ENCODE results near the gene DCLRE1B. TPM values are rescaled to one million over a fixed set of nuclear protein-coding genes. Genes with fewer than 3 reads are reported as not detected.
A peak's percentile ranks its signal among the peaks of the same experiment; 100 is the strongest.
"Not testable (repeated sequence)": the region's sequence is repeated elsewhere in the genome, so short reads cannot be mapped to it uniquely, and the experiment has no call there.

DCLRE1B gene
- total RNA-seq, 4 donors from 2014 or later = 0.53 to 5.8 (median 3.2) TPM

GRCh38 chr1:113947388-113948107 is 42.4 kb downstream of the DCLRE1B start:
- Histone ChIP-seq H3K4me1 (peaks cover 0 to 43% (median 9%) of the 10 kb centered on the region in 4 donors), H3K27ac (peak overlapping the region in 3 of 4 donors; percentile 3 to 58 (median 19)), H3K27me3 (no peaks in the 10 kb centered on the region), H3K36me3 (peaks cover 0 to 17% (median 0%) of the 10 kb centered on the region in 3 donors), H3K9me3 (no peaks in the 10 kb centered on the region), H3K4me3 (peak overlapping the region in 1 of 4 donors; percentile 1)
- TF ChIP-seq POLR2A (IDR thresholded peaks at IDR 0.05) = no peak
- TF ChIP-seq CTCF (IDR thresholded peaks at IDR 0.05) = no peak
- no peak for DNase-seq

DNA sequence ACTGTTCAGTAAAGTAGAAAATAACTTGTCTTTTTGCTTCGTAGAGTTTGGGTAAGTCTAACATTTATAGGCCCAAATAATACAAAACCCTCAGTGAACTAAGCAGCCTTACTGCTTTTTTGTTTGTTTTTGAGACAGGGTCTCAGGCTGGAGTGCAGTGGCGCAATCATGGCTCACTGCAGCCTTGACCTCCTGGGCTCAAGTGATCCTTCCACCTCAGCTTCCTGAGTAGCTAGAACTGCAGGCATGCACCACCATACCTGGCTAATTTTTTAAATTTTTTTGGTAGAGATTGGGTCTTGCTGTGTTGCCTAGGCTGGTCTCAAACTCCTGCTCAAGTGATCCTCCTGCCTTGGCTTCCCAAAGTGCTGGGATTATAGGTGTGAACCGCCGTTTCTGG is 43.0 kb downstream of the DCLRE1B start:
- H3K27ac ChIP-seq = peak overlapping the region in 3 of 4 donors; percentile 3 to 58 (median 19)

DNA sequence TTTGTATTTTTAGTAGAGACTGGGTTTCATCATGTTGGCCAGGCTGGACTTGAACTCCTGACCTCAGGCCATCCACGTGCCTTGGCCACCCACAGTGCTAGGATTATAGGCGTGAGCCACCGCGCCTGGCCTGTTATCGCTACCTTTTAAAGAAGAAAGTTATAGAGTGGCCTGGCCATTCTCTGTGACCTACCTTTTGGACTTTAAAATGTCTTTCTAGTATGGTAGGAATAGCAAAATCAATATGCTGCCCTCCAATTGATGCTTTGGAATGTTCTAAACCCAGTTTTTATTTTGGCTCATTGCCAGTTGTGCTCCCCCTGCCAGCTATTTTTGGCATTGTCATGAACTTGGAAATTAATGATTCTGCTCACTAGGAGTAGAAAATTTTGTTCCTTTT is 43.9 kb downstream of the DCLRE1B start:
- Histone ChIP-seq H3K27me3 (no peaks in the 10 kb centered on the region), H3K27ac (no peak overlapping the region), H3K4me3 (no peak overlapping the region), H3K9me3 (no peaks in the 10 kb centered on the region), H3K4me1 (peaks cover 0 to 43% (median 9%) of the 10 kb centered on the region in 4 donors), H3K36me3 (peaks cover 0 to 17% (median 0%) of the 10 kb centered on the region in 3 donors)
- DNase-seq = no peak
- TF ChIP-seq CTCF (IDR thresholded peaks at IDR 0.05) (peak in 3 of 6 experiments; percentile 7 to 24 (median 20)), POLR2A (IDR thresholded peaks at IDR 0.05) (no peak)

More for the DNA sequence above, 43.0 kb downstream of the DCLRE1B start:
- not testable (repeated sequence) for DNase-seq, H3K9me3 ChIP-seq, H3K4me3 ChIP-seq, H3K27me3 ChIP-seq
- peaks cover 0 to 43% (median 9%) of the 10 kb centered on the region in 4 donors for H3K4me1 ChIP-seq
- H3K36me3 ChIP-seq = peaks cover 0 to 15% (median 0%) of the 10 kb centered on the region in 3 donors

DNA sequence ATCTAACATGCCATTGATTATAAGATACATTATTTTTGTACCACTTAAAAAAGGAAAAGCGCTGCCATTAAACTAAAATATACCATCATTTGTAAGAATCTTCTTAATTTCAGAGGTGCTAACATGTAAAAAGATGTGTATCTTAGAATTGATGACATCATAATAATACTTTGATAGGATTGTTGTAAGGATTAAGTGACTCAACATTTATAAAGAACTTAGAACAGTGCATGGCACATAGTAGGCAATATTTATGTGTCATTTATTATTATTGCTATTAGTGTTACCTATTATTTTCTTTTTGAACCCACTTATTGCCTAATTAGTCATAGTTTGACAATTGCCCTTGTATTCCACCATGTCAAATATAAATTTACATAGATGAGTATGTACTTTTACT is 45.8 kb downstream of the DCLRE1B start:
- no peak for TF ChIP-seq CTCF (IDR thresholded peaks at IDR 0.05)
- TF ChIP-seq POLR2A (IDR thresholded peaks at IDR 0.05) = no peak
- DNase-seq = no peak
- Histone ChIP-seq H3K27me3 (no peaks in the 10 kb centered on the region), H3K27ac (no peak overlapping the region), H3K9me3 (no peaks in the 10 kb centered on the region), H3K36me3 (peaks cover 0 to 28% (median 0%) of the 10 kb centered on the region in 3 donors), H3K4me1 (peaks cover 0 to 42% (median 8%) of the 10 kb centered on the region in 4 donors), H3K4me3 (no peak overlapping the region)

DNA sequence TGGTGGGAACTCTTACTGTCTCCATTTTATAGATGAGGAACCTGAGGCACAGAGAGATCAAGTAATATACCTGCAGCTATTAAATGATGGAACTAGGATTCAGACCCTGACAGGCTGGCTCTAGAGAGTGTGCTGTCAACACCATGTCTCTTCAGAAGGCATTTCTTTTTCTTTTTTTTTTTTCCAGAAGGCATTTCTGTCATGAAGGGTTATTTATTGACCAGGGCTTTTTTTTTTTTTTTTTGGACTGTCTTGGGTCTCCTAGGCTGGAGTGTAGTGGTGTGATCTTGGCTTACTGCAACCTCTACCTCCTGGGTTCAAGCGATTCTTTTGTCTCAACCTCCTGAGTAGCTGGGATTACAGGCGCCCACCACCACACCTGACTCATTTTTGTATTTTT is 46.6 kb downstream of the DCLRE1B start:
- H3K27ac ChIP-seq = no peak overlapping the region
- no peaks in the 10 kb centered on the region for H3K9me3 ChIP-seq
- TF ChIP-seq POLR2A (IDR thresholded peaks at IDR 0.05) (no peak), CTCF (IDR thresholded peaks at IDR 0.05) (no peak)
- no peak for DNase-seq
- H3K4me3 ChIP-seq = no peak overlapping the region
- H3K4me1 ChIP-seq = peaks cover 0 to 34% (median 4%) of the 10 kb centered on the region in 4 donors
- peaks cover 0 to 36% (median 0%) of the 10 kb centered on the region in 3 donors for H3K36me3 ChIP-seq
- H3K27me3 ChIP-seq = no peaks in the 10 kb centered on the region

- Histone ChIP-seq H3K4me1 (no peaks in the 10 kb centered on the region), H3K36me3 (peaks cover 0 to 84% (median 0%) of the 10 kb centered on the region in 3 donors), H3K27ac (no peak overlapping the region), H3K27me3 (no peaks in the 10 kb centered on the region), H3K9me3 (no peaks in the 10 kb centered on the region), H3K4me3 (no peak overlapping the region)
- TF ChIP-seq POLR2A (IDR thresholded peaks at IDR 0.05) (no peak), CTCF (IDR thresholded peaks at IDR 0.05) (no peak)
- no peak for DNase-seq
Observed at GRCh38 chr1:113957984-113958383, 52.9 kb downstream of the DCLRE1B start.

Measured in Peyer's patch (tissue), 4 donors.